A673 (cell line): ENCODE results near the gene IQCN.

Experiments used
- CTCF ChIP-seq: fragments of 300-800, 200-600 bp; sonication (generic); conservative IDR thresholded peaks from 2 replicates; pipeline ENCODE4 v1.5.1; 2017; ENCODE audit warnings: low read depth, mild to moderate bottlenecking, antibody characterized with exemption, low read length, moderate library complexity, mixed read lengths
- EZH2 ChIP-seq: fragments of 200-600 bp; sonication (generic); IDR thresholded peaks from 2 replicates; pipeline ENCODE4 v1.6.1; 2017; ENCODE audit warnings: borderline replicate concordance, low read depth, mild to moderate bottlenecking, mixed read lengths, antibody characterized with exemption, low read length; ENCODE audit not compliant: poor library complexity, severe bottlenecking

GRCh38 chr19:18294467-18294864 lies 20.2 kb upstream of the IQCN start:
- TF ChIP-seq CTCF (no peak), EZH2 (no peak)
